ENCODE data around the gene GABBR1.

DNA sequence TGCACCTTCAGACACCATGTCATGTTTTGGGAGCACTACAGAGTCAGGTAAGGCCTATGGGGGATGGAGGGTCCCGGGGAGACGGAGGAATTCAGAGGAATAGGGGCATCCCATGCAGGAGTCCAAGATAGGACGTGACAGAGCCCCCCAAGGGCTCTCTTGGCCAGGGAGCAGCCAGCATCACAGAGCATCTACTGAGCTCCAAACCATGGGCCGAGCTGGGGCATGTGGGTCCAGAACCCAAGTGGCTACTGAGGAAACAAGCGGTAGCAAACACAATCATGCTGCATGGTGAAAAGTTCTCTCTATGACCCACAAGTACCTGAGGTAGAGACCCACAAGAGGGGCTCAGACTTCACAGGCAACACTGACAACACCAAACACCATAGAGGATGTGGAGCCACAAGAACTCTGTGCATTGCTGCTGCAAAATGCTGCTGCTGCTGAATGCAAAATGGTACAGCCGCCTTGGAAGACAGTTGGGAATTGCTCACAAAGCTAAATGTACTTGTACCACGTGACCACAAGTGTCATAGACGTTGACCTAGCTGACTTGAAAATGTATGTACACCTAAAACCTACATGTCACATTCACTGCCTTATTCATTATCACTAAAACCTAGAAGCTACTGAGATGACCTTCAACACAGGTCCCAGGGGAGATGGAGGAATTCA, 111.8 kb downstream of the GABBR1 start:
- no peak for TF ChIP-seq EZH2 (IDR thresholded peaks at IDR 0.05; ENCODE audit: low read depth)
- TF ChIP-seq, protein P1, sequence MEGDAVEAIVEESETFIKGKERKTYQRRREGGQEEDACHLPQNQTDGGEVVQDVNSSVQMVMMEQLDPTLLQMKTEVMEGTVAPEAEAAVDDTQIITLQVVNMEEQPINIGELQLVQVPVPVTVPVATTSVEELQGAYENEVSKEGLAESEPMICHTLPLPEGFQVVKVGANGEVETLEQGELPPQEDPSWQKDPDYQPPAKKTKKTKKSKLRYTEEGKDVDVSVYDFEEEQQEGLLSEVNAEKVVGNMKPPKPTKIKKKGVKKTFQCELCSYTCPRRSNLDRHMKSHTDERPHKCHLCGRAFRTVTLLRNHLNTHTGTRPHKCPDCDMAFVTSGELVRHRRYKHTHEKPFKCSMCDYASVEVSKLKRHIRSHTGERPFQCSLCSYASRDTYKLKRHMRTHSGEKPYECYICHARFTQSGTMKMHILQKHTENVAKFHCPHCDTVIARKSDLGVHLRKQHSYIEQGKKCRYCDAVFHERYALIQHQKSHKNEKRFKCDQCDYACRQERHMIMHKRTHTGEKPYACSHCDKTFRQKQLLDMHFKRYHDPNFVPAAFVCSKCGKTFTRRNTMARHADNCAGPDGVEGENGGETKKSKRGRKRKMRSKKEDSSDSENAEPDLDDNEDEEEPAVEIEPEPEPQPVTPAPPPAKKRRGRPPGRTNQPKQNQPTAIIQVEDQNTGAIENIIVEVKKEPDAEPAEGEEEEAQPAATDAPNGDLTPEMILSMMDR (conservative IDR thresholded peaks at IDR 0.05), result no peak
